NK-92 (cell line): ENCODE measurements around the gene PLEKHO2.

Experiments used
- DNase-seq: peaks from one replicate; lab custom pipeline; 2025; ENCODE audit not compliant: unreplicated experiment; lab: John Stamatoyannopoulos, UW

Gene PLEKHO2

DNA sequence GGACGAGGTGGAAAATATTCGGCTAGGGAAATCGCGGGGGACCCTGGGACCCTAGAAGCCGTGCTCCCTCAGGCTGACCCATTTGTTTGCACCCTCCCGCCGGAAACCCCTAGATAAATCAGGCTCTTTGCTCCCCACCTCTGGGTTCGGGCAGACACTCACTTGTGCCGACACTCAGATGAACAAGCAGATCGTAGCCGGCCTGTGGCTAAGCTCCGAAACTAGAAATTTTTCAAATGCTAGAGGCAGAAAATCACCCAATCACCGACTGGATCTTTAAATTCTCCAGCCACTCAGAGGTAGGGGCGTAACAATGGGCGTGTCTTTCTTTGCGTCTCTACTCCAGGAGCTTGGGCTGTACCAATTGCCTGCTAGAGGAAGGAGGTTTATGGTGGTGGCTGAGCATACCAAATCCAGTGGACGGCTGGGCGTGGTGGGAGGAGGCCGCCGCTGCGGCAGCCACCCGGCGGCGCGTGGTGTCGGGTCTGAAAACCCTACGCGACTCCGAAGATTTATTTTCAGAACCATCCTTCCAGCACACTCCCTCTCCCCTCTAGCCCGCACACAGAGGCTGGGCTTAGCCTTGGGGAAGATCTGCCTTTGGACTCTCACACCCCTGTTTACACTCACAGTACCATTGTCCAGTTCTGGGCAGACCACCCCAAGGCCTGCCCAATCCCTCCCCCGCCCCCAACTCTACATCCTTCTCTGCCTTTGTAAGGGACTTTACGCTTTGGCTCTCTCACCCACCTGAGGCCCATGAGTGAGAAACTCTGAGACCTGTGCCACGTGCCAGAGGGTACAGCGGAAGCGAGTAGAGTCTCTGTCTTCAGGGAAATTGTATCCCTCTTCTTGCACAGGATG lies 16.1 kb upstream of the PLEKHO2 start, which contains the start of gene PIF1:
PIF1 (minus strand) TSS at position 217 of the 864 bp plus-strand sequence. CDS start 1,312 bp downstream, outside the sequence.
- DNase-seq: peak; percentile 46

DNA sequence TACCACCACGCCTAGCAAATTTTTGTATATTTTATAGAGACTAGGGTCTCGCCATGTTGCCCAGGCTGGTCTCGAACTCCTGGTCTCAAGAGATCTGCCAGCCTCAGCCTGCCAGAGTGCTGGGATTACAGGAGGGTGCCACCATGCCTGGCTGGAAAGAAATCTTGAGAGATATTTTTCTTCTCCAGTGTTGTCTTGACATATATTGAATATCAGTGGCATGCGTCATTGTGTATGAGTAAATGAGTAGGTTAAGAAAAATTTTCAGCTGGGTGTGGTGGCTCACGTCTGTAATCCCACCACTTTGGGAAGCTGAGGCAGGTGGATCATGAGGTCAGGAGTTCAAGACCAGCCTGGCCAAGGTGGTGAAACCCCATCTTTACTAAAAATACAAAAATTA lies 12.7 kb upstream of the PLEKHO2 start:
- no peak for DNase-seq

DNA sequence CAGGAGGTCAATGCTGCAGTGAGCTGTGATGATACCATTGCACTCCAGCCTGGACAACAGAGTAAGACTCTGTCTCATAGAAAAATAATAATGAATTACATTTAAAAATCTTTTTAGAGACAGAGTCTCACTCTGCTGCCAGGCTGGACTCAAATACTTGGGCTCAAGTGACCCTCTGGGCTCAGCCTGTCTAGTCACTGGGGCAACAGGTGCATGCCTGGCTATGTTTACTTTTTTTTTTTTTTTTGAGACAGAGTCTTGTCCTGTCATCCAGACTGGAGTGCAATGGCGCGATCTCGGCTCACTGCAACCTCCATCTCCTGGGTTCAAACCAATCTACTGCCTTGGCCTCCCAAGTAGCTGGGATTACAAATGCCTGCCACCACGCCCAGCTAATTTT lies 8.0 kb upstream of the PLEKHO2 start:
- DNase-seq: no peak

GRCh38 chr15:64836023-64836536 lies 5.6 kb upstream of the PLEKHO2 start:
- no peak for DNase-seq

- DNase-seq: no peak
These were observed 4.2 kb upstream of the PLEKHO2 start for GRCh38 chr15:64837502-64837901.

DNA sequence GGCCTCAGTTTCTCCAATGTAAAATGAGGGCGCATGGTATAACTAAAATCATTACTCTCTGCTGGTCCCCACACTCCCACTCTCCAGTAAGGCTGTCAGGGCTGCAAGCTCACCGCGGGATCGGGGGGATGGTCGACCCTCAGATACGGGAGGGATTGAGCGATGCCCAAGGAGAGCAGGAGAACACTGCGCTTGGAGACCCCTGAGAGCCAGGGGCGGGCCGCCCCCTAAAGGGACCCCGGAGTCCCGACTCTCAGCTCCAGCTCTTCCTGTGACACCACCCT lies 713 bp upstream of the PLEKHO2 start:
- no peak for DNase-seq

DNA sequence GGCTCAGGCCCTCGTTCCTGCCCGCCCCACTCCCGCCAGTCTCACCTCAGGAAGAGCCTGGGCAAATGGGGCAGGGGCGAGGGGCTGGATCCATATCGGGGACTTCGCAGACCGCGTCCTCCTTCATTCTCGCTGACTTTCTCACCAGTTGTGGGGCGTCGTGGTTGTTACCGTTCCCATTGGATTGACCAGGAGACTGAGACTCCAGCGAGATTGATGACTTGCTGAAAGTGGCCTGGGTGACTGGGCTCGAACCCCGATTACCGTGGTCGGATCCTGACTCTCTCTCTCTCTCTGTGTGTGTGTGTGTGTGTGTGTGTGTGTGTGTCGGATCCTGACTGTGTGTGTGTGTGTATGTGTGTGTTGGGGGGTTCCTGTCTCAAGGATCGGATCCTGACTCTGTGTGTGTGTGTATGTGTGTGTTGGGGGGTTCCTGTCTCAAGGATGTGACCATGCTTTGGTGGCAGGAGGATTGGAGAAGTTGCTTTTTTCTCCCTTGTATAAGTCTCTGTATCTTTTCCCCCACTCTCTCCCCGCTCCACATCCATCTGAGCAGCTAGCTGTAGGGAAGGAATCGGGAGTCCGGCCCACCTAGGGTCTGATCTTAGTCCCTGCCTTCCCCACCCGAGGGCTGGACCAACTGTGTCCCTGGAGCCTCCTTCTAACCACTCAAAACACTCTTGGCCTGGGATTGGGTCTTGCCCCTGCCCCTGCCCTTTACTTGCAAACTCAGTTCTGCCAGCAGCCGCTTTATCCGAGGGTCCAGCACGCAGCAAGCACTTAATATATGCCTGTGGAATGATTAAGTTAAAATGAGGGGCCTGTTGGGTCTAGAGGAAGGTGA lies 603 bp downstream of the PLEKHO2 start:
- DNase-seq: no peak

DNA sequence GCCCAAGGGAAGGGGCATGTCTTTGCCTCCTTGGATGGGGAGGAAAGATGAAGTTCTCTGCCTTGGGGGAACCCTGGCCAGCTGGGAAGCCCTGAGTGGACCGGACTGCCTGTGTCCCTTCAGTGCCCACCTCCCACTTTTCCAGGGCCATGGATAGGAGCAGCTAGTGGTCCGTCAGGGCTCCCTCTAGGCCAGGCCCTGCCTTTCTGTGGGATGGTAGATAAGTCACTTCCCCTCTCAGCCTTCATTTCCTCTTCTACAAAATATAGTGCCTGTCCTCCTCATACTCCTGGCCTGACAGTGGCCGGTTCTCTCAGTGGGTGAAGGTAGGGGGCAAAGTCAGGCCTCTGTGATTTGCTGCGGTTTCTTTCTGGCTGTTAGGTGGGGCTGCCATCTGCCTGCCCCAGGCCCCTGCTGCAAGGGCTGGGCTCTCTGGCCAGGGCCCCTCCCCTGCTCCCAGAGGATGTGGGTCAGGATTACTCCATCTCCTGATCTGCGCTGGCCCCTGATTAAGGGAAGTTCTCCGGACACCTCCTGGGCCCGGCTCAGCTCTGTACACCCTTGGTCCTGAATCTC lies 1.4 kb downstream of the PLEKHO2 start:
- DNase-seq: no peak

GRCh38 chr15:64843991-64844390 lies 2.3 kb downstream of the PLEKHO2 start:
- DNase-seq: no peak

GRCh38 chr15:64844576-64845145 lies 2.9 kb downstream of the PLEKHO2 start:
- no peak for DNase-seq

DNA sequence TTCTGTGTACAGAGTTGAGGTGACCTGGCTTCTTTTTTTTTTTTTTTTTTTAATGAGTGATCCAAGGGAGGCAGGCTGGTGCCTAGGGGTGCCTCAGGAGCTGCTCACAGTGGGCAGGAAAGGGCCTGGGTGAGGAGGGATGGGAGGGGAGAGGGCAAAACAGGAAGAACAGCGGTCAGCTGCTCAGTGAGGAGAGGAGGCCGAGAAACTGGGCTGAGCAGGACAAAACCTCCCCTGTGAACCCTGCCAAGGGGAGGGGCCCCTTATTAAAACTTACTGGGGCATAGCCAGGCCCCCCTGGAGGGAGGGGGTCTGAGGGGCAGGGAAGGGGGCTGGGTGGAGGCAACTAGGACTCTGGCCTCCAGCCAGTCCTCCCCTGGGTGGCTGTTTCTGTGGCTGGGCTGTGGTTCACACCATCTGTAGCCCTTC lies 3.5 kb downstream of the PLEKHO2 start:
- DNase-seq: no peak

- DNase-seq: no peak
These were observed 4.3 kb downstream of the PLEKHO2 start for GRCh38 chr15:64845831-64846595.

GRCh38 chr15:64847016-64847415 lies 5.3 kb downstream of the PLEKHO2 start:
- DNase-seq: no peak

DNA sequence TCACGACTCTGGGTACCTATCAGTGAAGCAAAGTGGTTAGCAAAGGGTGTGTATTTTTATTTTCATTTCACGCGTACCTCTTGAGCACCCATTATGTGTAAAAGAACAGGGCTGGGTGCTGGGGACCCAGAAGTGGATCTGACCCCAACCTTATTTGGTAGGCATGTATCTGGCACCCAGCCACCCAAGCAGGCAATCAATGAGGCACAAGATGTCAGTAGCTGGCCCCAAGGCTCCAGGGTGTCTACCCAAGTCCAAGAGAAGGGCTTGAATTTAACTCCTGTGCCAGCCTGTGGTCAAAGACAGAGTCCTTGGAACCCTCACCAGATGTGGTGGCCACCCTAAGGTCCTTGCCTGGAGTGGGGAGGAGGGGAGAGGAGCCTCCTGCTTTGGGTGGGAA lies 5.7 kb downstream of the PLEKHO2 start:
- DNase-seq: no peak

GRCh38 chr15:64847876-64848716 lies 6.4 kb downstream of the PLEKHO2 start:
- DNase-seq: no peak

DNA sequence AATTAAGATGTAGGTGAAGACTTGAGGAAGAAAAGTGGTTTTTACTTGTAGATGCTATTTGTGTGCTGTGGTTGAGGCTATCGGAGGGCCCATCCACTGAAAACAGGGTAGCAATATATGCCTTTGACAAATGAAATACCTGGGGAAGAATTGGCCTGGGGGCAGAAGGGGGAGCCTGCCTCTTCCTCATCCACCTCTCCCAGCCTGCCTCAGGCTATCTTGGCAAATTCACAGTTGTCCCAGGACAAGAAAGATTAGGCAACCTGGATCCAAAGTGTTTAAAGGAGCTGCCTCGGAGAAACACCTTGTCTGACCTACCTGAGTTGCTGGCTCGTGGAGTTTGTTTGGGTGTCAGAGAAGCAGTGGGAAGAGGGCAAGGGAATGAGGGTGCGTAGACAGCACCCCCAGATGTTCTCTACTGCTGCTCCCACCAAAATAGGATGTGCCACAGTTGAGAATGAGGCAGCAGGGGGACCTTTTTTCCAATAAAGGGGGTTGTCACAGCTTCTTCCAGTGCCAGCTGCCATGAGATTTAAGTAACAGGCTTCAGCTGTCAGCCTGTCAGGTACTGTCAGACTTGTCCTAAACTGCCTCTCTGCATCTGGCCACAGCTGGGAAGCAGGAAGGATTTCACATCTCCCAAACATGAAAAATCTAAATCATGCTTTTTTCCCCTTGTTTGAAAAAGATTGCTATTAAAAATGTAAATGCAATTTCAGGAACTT lies 9.2 kb downstream of the PLEKHO2 start:
- DNase-seq: no peak

DNA sequence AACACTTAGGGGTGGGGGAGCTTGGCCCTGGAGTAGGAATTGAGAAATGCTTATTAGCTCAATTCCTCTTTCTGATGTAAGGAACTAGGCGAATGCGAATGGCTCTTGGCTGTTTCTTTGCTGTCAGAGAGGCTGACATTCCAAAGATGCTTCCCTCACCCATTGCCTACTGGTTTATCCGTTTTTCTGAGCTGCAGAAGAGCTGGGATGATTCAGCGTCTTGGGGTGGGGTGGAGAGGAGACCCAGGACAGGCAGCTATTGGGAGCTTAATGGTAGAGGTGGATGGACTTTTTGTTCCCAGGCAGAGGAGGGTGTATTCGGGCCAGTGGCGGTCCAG lies 9.8 kb downstream of the PLEKHO2 start:
- DNase-seq: no peak

- no peak for DNase-seq
These were observed 12.3 kb downstream of the PLEKHO2 start for GRCh38 chr15:64854041-64854440.

- no peak for DNase-seq
These were observed 12.8 kb downstream of the PLEKHO2 start for GRCh38 chr15:64854526-64854925.
